ENCODE measurements around the gene TRAF3. TPM values are rescaled to one million over a fixed set of nuclear protein-coding genes. Genes with fewer than 3 reads are reported as not detected.
"Not testable (repeated sequence)": the region's sequence is repeated elsewhere in the genome, so short reads cannot be mapped to it uniquely, and the experiment has no call there.

The TRAF3 gene
- total RNA-seq, 1 donor from 2014 or later, result 19.7 TPM

GRCh38 chr14:102835959-102836358, 58.7 kb downstream of the TRAF3 start:
- ATAC-seq, result no peak
- no peaks in the 10 kb centered on the region for H3K9me3 ChIP-seq
- H3K4me1 ChIP-seq, result no peaks in the 10 kb centered on the region
- H3K27me3 ChIP-seq (ENCODE audit: low read depth), result no peaks in the 10 kb centered on the region
- no peak for DNase-seq
- intact Hi-C loops (cut with DNase I), result no loop called here
- no peak for TF ChIP-seq CTCF (IDR thresholded peaks at IDR 0.05)
- H3K36me3 ChIP-seq, result no peaks in the 10 kb centered on the region
- no peak overlapping the region for H3K4me3 ChIP-seq
- H3K27ac ChIP-seq, result no peak overlapping the region

- intact Hi-C loops (cut with DNase I); H3K36me3 ChIP-seq; H3K27me3 ChIP-seq (ENCODE audit: low read depth); DNase-seq; ATAC-seq; H3K9me3 ChIP-seq; H3K27ac ChIP-seq; H3K4me1 ChIP-seq; H3K4me3 ChIP-seq: not testable (repeated sequence)
Observed at GRCh38 chr14:102837120-102837519, 59.9 kb downstream of the TRAF3 start.

- H3K9me3 ChIP-seq, result no peaks in the 10 kb centered on the region
- intact Hi-C loops (cut with DNase I), result no loop called here
- H3K4me3 ChIP-seq, result no peak overlapping the region
- TF ChIP-seq CTCF (IDR thresholded peaks at IDR 0.05), result no peak
- ATAC-seq (no peak), DNase-seq (no peak)
- H3K36me3 ChIP-seq, result no peaks in the 10 kb centered on the region
- H3K4me1 ChIP-seq, result no peaks in the 10 kb centered on the region
- no peak overlapping the region for H3K27ac ChIP-seq
- no peaks in the 10 kb centered on the region for H3K27me3 ChIP-seq (ENCODE audit: low read depth)
Observed at GRCh38 chr14:102838501-102838900, 61.3 kb downstream of the TRAF3 start.

GRCh38 chr14:102840115-102840514, 62.9 kb downstream of the TRAF3 start:
- TF ChIP-seq CTCF (IDR thresholded peaks at IDR 0.05), result no peak
- H3K27ac ChIP-seq, result no peak overlapping the region
- no peak overlapping the region for H3K4me3 ChIP-seq
- H3K36me3 ChIP-seq, result no peaks in the 10 kb centered on the region
- no peak for DNase-seq
- no peaks in the 10 kb centered on the region for H3K27me3 ChIP-seq (ENCODE audit: low read depth)
- no peak for ATAC-seq
- H3K4me1 ChIP-seq, result no peaks in the 10 kb centered on the region
- intact Hi-C loops (cut with DNase I), result no loop called here
- no peaks in the 10 kb centered on the region for H3K9me3 ChIP-seq

- Histone ChIP-seq H3K36me3 (no peaks in the 10 kb centered on the region), H3K9me3 (no peaks in the 10 kb centered on the region), H3K4me1 (no peaks in the 10 kb centered on the region), H3K27ac (no peak overlapping the region), H3K4me3 (no peak overlapping the region), H3K27me3 (ENCODE audit: low read depth) (no peaks in the 10 kb centered on the region)
- DNase-seq (no peak), ATAC-seq (no peak)
- TF ChIP-seq CTCF (IDR thresholded peaks at IDR 0.05), result no peak
- intact Hi-C loops (cut with DNase I), result no loop called here
Observed at GRCh38 chr14:102840771-102841528, 63.7 kb downstream of the TRAF3 start.

GRCh38 chr14:102848830-102849525, 71.7 kb downstream of the TRAF3 start:
- DNase-seq, result no peak
- Histone ChIP-seq H3K27me3 (ENCODE audit: low read depth) (no peaks in the 10 kb centered on the region), H3K4me3 (no peak overlapping the region), H3K4me1 (peaks cover 18% of the 10 kb centered on the region), H3K27ac (peak overlapping the region; percentile 63), H3K9me3 (no peaks in the 10 kb centered on the region), H3K36me3 (no peaks in the 10 kb centered on the region)
- TF ChIP-seq CTCF (IDR thresholded peaks at IDR 0.05), result no peak
- peak; percentile 55 to 58 for ATAC-seq
- intact Hi-C loops (cut with DNase I), result no loop called here

Data from lower lobe of right lung (tissue), 2 donors.